Neuronal stem cell (in vitro differentiated cells): ENCODE data around the gene KCNK7.

ENCODE experiments used
- DNase-seq: peaks from one replicate; pipeline ENCODE4 v3.0.0-alpha.2; 2013; ENCODE audit warnings: low spot score
- H2AFZ ChIP-seq: one replicate; pipeline ENCODE4 v1.6.1; 2013; ENCODE audit warnings: mild to moderate bottlenecking, low read length, inconsistent platforms
- H2AK5ac ChIP-seq: 2 replicates; pipeline ENCODE4 v1.6.1; 2013; ENCODE audit warnings: low read depth, mild to moderate bottlenecking, inconsistent platforms, low read length, moderate library complexity, mixed read lengths
- H2BK120ac ChIP-seq: 2 replicates; pipeline ENCODE4 v1.6.1; 2013; ENCODE audit warnings: low read depth, mild to moderate bottlenecking, inconsistent platforms, low read length, moderate library complexity, mixed read lengths
- H2BK12ac ChIP-seq: one replicate; pipeline ENCODE4 v1.6.1; 2013; ENCODE audit warnings: low read length, inconsistent platforms
- H2BK15ac ChIP-seq: 2 replicates; pipeline ENCODE4 v1.6.1; 2013; ENCODE audit warnings: mild to moderate bottlenecking, low read length, inconsistent platforms, mixed read lengths
- H2BK5ac ChIP-seq: one replicate; pipeline ENCODE4 v1.6.1; 2013; ENCODE audit warnings: inconsistent platforms, mild to moderate bottlenecking, low read length, moderate library complexity
- H3K14ac ChIP-seq: one replicate; pipeline ENCODE4 v1.6.1; 2013; ENCODE audit warnings: low read length, inconsistent platforms
- H3K18ac ChIP-seq: 2 replicates; pipeline ENCODE4 v1.6.1; 2013; ENCODE audit warnings: low read length, inconsistent platforms
- H3K23ac ChIP-seq: 2 replicates; pipeline ENCODE4 v1.6.1; 2013; ENCODE audit warnings: low read depth, mild to moderate bottlenecking, mixed read lengths, low read length, inconsistent platforms; ENCODE audit not compliant: poor library complexity
- H3K27ac ChIP-seq: replicated peaks from 3 replicates; pipeline ENCODE4 v1.5.1; 2013; ENCODE audit warnings: low read length, inconsistent platforms
- H3K27me3 ChIP-seq, 3 experiments: 2 replicates each; pipeline ENCODE4 v1.6.1; 2013; ENCODE audit warnings: low read length in 3 of 3, mild to moderate bottlenecking in 2 of 3, inconsistent platforms in 1 of 3, low read depth in 1 of 3, mixed read lengths in 1 of 3, moderate library complexity in 1 of 3; ENCODE audit not compliant: control insufficient read depth in 3 of 3, insufficient read depth in 3 of 3
- H3K36me3 ChIP-seq, 2 donors: replicated peaks in 1 of 2; 2 replicates each; pipeline ENCODE4 v1.6.1; 2013; ENCODE audit warnings: low read length in 2 of 2; ENCODE audit not compliant: control insufficient read depth in 2 of 2, insufficient read depth in 2 of 2
- H3K4ac ChIP-seq: 2 replicates; pipeline ENCODE4 v1.6.1; 2013; ENCODE audit warnings: inconsistent platforms, mild to moderate bottlenecking, low read length, moderate library complexity
- H3K4me1 ChIP-seq, 2 donors: 1 replicate in 1 of 2; 2 replicates in 1 of 2; pipeline ENCODE4 v1.6.1; 2013; ENCODE audit warnings: low read length in 2 of 2, low read depth in 1 of 2; ENCODE audit not compliant: control insufficient read depth in 2 of 2, insufficient read depth in 1 of 2
- H3K4me2 ChIP-seq: one replicate; pipeline ENCODE4 v1.6.1; 2013; ENCODE audit warnings: mild to moderate bottlenecking, low read length, inconsistent platforms; ENCODE audit not compliant: insufficient read depth, poor library complexity, severe bottlenecking
- H3K4me3 ChIP-seq, 2 donors: 2 replicates each; pipeline ENCODE4 v1.5.1; 2013; ENCODE audit warnings: low read length in 2 of 2, mild to moderate bottlenecking in 2 of 2, inconsistent platforms in 1 of 2, moderate library complexity in 1 of 2
- H3K79me1 ChIP-seq: one replicate; pipeline ENCODE4 v1.6.1; 2013; ENCODE audit warnings: low read depth, mild to moderate bottlenecking, inconsistent platforms, low read length, moderate library complexity
- H3K9ac ChIP-seq: one replicate; pipeline ENCODE4 v1.6.1; 2013; ENCODE audit warnings: mild to moderate bottlenecking, low read depth, low read length, inconsistent platforms; ENCODE audit not compliant: poor library complexity
- H3K9me3 ChIP-seq, 2 donors: replicated peaks in 1 of 2; 2 replicates each; pipeline versions ENCODE3 to v1.6.1; 2013; ENCODE audit warnings: low read length in 2 of 2, mild to moderate bottlenecking in 2 of 2, inconsistent platforms in 1 of 2, low read depth in 1 of 2, mixed read lengths in 1 of 2, moderate library complexity in 1 of 2; ENCODE audit not compliant: control insufficient read depth in 2 of 2, insufficient read depth in 1 of 2
- H4K8ac ChIP-seq: one replicate; pipeline ENCODE4 v1.6.1; 2013; ENCODE audit warnings: low read depth, mild to moderate bottlenecking, inconsistent platforms, low read length, moderate library complexity
- H4K91ac ChIP-seq: one replicate; pipeline ENCODE4 v1.6.1; 2013; ENCODE audit warnings: low read length, low read depth, mild to moderate bottlenecking, inconsistent platforms; ENCODE audit not compliant: poor library complexity
- WGBS, 2 donors: extraction: QIAGEN DNeasy Blood & Tissue Kit; methylation state at CpG; one replicate each; pipeline ENCODE4 v1.1.7; 2013; ENCODE audit warnings: missing lambda C conversion rate in 2 of 2, mixed read lengths in 1 of 2; ENCODE audit not compliant: insufficient read length in 2 of 2, insufficient replicate concordance in 1 of 2; ENCODE audit errors: extremely low coverage in 2 of 2; 5-methylcytosine and 5-hydroxymethylcytosine counted together

Gene KCNK7

DNA sequence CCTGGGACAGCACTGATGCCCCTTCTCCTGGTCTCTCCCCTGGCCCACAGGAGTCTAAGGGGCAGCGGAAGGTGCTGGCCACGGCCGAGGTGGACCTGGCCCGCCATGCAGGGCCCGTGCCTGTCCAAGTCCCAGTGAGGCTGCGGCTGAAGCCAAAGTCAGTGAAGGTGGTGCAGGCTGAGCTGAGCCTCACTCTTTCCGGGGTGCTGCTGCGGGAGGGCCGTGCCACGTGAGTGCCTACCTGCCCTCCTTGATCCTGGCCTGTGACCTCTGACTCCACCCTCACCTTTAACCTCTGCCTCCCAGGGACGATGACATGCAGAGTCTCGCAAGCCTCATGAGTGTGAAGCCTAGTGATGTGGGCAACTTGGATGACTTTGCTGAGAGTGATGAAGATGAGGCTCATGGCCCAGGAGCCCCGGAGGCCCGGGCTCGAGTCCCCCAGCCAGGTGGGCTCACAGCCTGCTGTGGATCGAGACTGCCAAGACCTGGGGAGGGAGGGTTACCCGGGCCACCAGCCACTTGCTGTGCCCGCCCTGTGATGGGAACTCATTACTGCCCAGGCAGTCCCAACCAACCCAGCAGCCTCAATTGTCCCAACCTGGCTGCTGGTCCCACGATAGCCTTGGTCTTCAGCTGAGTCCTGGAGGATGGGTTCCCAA, 15.4 kb downstream of the KCNK7 start:
- H4K91ac ChIP-seq: no peak overlapping the region
- H3K4me1 ChIP-seq: peaks cover 11 to 35% of the 10 kb centered on the region in 2 donors
- no peaks in the 10 kb centered on the region for H3K9me3 ChIP-seq
- H3K18ac ChIP-seq: no peak overlapping the region
- no peak overlapping the region for H3K14ac ChIP-seq
- no peak overlapping the region for H3K23ac ChIP-seq
- no peak overlapping the region for H2BK12ac ChIP-seq
- peaks cover 0 to 5% of the 10 kb centered on the region in 2 donors for H3K36me3 ChIP-seq
- no peak for DNase-seq
- H2AK5ac ChIP-seq: no peak overlapping the region
- no peak overlapping the region for H3K9ac ChIP-seq
- no peak overlapping the region for H2BK5ac ChIP-seq
- peaks cover 0 to 32% (median 0%) of the 10 kb centered on the region in 3 experiments for H3K27me3 ChIP-seq
- H3K79me1 ChIP-seq: no peaks in the 10 kb centered on the region
- H4K8ac ChIP-seq: no peak overlapping the region
- H3K4ac ChIP-seq: no peak overlapping the region
- WGBS, 2 donors: no CpG with 5 or more reads among the region's 19 CpGs
- H3K4me2 ChIP-seq: no peak overlapping the region
- H3K4me3 ChIP-seq: no peak overlapping the region
- no peak overlapping the region for H2BK120ac ChIP-seq
- H3K27ac ChIP-seq: no peak overlapping the region
- H2BK15ac ChIP-seq: no peak overlapping the region
- no peak overlapping the region for H2AFZ ChIP-seq

DNA sequence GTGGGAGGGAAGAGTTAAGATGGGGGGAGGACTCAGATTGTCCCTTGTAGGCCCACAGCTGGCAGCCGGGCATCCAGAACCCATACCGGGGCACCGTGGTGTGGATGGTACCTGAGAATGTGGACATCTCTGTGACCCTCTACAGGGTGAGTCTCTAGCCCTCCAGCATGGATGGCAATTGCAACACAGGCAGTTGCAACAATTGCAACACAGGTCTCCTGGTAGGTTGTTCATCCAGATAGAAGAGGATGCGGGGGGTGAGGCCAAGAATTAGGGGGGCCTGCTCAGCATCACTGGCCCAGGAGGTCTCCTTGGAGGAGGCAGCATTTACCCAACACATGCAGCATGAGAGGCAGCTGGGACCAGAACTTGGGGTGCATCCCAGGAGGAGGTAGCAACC, 16.3 kb downstream of the KCNK7 start:
- Histone ChIP-seq H3K4ac (no peak overlapping the region), H3K36me3 (peaks cover 0 to 11% of the 10 kb centered on the region in 2 donors), H3K27ac (no peak overlapping the region), H3K4me3 (no peak overlapping the region), H3K27me3 (peaks cover 0 to 31% (median 3%) of the 10 kb centered on the region in 3 experiments), H2BK5ac (no peak overlapping the region), H3K4me1 (peaks cover 11 to 29% of the 10 kb centered on the region in 2 donors), H3K4me2 (no peak overlapping the region), H2BK12ac (no peak overlapping the region), H2AK5ac (no peak overlapping the region), H4K91ac (no peak overlapping the region), H2BK120ac (no peak overlapping the region), H2BK15ac (peak overlapping the region; percentile 41), H3K18ac (no peak overlapping the region), H4K8ac (no peak overlapping the region), H3K79me1 (no peaks in the 10 kb centered on the region), H3K9me3 (no peaks in the 10 kb centered on the region), H3K14ac (no peak overlapping the region), H3K9ac (no peak overlapping the region), H2AFZ (no peak overlapping the region), H3K23ac (no peak overlapping the region)
- no CpG with 5 or more reads among the region's 4 CpGs for WGBS, 2 donors
- DNase-seq: no peak

DNA sequence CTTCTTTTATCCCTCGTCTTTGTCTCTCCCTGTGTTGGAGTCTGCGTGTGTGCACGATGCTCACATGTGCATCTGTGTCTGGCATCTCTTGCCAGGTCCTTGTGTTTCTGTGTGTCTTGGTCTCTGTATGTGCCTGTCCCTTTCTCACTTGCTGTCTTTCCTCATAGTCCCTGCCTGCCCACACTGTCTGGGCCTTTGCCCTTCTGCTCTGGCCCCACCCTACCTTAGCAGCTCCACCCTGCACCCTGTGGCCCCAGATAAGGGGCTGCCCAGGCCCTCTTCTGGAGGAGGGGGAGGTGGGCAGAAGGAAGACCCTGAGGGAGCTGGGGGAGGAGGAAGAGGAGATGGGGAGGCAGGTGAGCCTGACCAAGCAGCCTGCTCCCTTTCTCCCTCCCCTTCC, 16.9 kb downstream of the KCNK7 start:
- Histone ChIP-seq H3K14ac (no peak overlapping the region), H2BK5ac (no peak overlapping the region), H2BK12ac (no peak overlapping the region), H2BK15ac (peak overlapping the region; percentile 41), H4K91ac (no peak overlapping the region), H2AK5ac (peak overlapping the region; percentile 38), H3K4ac (peak overlapping the region; percentile 37), H3K4me3 (no peak overlapping the region), H4K8ac (no peak overlapping the region), H3K23ac (no peak overlapping the region), H3K4me2 (no peak overlapping the region), H3K79me1 (no peaks in the 10 kb centered on the region), H2AFZ (no peak overlapping the region), H3K9ac (no peak overlapping the region), H3K4me1 (peaks cover 11 to 29% of the 10 kb centered on the region in 2 donors), H2BK120ac (no peak overlapping the region), H3K27me3 (peaks cover 0 to 25% (median 3%) of the 10 kb centered on the region in 3 experiments), H3K18ac (peak overlapping the region; percentile 62), H3K27ac (no peak overlapping the region), H3K9me3 (no peaks in the 10 kb centered on the region), H3K36me3 (peaks cover 2 to 13% of the 10 kb centered on the region in 2 donors)
- no peak for DNase-seq
- no CpG with 5 or more reads among the region's 3 CpGs for WGBS, 2 donors

DNA sequence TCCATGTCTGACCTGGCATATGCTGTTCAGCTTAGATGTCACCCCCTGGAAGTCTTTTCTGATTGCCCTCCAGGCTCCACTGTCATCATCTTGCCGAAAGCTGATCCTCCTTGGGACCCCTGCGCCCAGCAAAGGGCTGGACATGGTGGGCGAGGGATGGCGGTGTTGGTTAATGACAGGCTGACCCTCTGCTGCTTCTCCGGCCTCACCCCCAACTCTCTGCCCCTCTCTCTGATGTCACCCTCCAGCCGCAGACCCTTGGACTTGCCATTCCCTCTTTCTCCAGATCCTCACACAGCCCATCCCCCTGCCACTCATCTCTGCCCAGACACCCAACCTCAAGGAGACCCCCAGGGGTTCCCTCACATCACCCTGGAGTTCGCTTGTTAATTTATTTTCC, 17.5 kb downstream of the KCNK7 start:
- Histone ChIP-seq H3K23ac (no peak overlapping the region), H3K27me3 (peaks cover 0 to 25% (median 3%) of the 10 kb centered on the region in 3 experiments), H3K79me1 (peaks cover 5% of the 10 kb centered on the region), H2BK120ac (no peak overlapping the region), H2BK15ac (no peak overlapping the region), H2BK5ac (no peak overlapping the region), H2AFZ (no peak overlapping the region), H3K14ac (no peak overlapping the region), H3K9me3 (no peaks in the 10 kb centered on the region), H3K4me2 (no peak overlapping the region), H3K9ac (no peak overlapping the region), H3K18ac (no peak overlapping the region), H4K8ac (no peak overlapping the region), H3K4ac (no peak overlapping the region), H3K4me1 (peaks cover 17 to 33% of the 10 kb centered on the region in 2 donors), H3K27ac (no peak overlapping the region), H2AK5ac (peak overlapping the region; percentile 35), H3K4me3 (no peak overlapping the region), H4K91ac (no peak overlapping the region), H3K36me3 (peaks cover 4 to 16% of the 10 kb centered on the region in 2 donors), H2BK12ac (no peak overlapping the region)
- WGBS, 2 donors: no CpG with 5 or more reads among the region's 7 CpGs
- no peak for DNase-seq
